Measurements from ENCODE around the gene FCF1.

The FCF1 gene

GRCh38 chr14:74723134-74723533 lies 10.2 kb downstream of the FCF1 start:
- no peak for TF ChIP-seq CTCF (IDR thresholded peaks at IDR 0.05)

GRCh38 chr14:74732387-74732786 lies 19.4 kb downstream of the FCF1 start:
- no peak for TF ChIP-seq CTCF (IDR thresholded peaks at IDR 0.05)

GRCh38 chr14:74733221-74733620 lies 20.3 kb downstream of the FCF1 start:
- TF ChIP-seq CTCF (IDR thresholded peaks at IDR 0.05) = no peak

GRCh38 chr14:74735125-74735524 lies 22.2 kb downstream of the FCF1 start:
- TF ChIP-seq CTCF (IDR thresholded peaks at IDR 0.05) = no peak

GRCh38 chr14:74737753-74738325 lies 24.9 kb downstream of the FCF1 start:
- no peak for TF ChIP-seq CTCF (IDR thresholded peaks at IDR 0.05)

- TF ChIP-seq CTCF (IDR thresholded peaks at IDR 0.05) = no peak
Measured at GRCh38 chr14:74739293-74740030, 26.5 kb downstream of the FCF1 start.

- TF ChIP-seq CTCF (IDR thresholded peaks at IDR 0.05) = no peak
Measured at GRCh38 chr14:74747237-74747636, 34.3 kb downstream of the FCF1 start.
